ENCODE results near the gene FAM181B.

DNA sequence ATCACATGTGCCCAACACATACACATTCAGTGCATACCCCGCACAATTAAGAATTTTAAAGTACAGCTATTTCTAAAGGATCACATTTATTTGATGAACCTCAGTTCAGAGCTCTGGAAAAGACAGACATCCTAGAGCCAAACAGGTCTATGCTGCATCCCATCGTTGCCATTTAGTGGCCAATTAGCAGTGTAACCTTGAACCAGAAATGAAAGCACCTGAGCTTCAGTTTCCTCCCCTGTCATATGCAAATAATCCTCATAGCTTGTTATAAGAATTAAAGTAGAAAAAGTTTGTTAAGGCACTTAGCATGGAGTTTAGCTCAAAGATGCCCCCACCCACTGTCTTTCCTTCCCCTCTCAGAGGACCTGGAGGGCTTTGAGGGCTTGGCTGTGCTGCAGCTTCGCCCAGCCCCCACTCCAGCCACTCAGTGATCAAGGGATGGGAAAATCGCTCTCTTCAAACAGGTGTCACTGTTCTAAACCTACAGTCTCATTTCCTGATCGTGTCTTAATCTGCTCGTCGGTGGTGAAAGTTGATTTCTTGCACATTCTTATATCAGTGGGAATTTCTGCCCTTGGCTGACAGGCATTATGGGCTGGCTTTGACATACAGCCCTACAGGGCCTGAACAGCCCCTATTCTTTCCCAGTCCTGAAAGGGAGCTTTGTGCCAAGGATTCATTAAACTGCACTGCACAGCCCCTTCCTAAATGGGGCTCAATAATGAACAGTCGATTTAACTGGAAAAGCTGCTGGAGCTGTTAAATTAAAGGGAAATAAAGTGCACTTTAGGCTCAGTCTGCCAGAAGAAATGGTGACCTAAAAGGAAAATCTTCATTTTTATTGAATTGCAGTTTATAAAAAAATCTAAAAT lies 23.3 kb upstream of the FAM181B start:
- TF ChIP-seq CTCF (IDR thresholded peaks at IDR 0.05), result no peak
- TF ChIP-seq POLR2A (IDR thresholded peaks at IDR 0.05), result no peak
